OCI-LY7 (cell line): ENCODE measurements around the gene C2orf42. TPM values are rescaled to one million over a fixed set of nuclear protein-coding genes. Genes with fewer than 3 reads are reported as not detected.

Experiments used
- BruUV-seq: library from RNA; stranded (reverse); fragments of 400-500 nt; replicated peaks from 2 replicates; lab custom pipeline; 2021; lab: Mats Ljungman, UMichigan
- CTCF ChIA-PET: fragments of 300-600 bp; sonication (Branson Sonifier 250); formaldehyde crosslinking; loops from one replicate; lab custom pipeline; 2022; ENCODE audit warnings: antibody characterized with exemption; ENCODE audit not compliant: unreplicated experiment; lab: Charles Lee
- POLR2A ChIA-PET: fragments of 300-600 bp; sonication (Branson Sonifier 250); formaldehyde crosslinking; loops from one replicate; lab custom pipeline; 2022; ENCODE audit warnings: antibody characterized with exemption; lab: Charles Lee
- DNase-seq: peaks from one replicate; pipeline ENCODE4 v3.0.0-alpha.2; 2015; ENCODE audit warnings: low spot score
- H2AFZ ChIP-seq: fragments of 200-600 bp; sonication (generic), shearing (Covaris generic); 2 replicates; pipeline ENCODE4 v1.6.1; 2014; ENCODE audit warnings: mild to moderate bottlenecking, antibody characterized with exemption, low read length, moderate library complexity
- H3K27ac ChIP-seq: fragments of 200-600 bp; sonication (generic); 2 replicates; pipeline ENCODE4 v1.5.1; 2014; ENCODE audit warnings: mixed run types, low read depth, mild to moderate bottlenecking, moderate library complexity, low read length, inconsistent platforms; ENCODE audit not compliant: poor library complexity, severe bottlenecking
- H3K36me3 ChIP-seq: fragments of 200-600 bp; sonication (generic); 2 replicates; pipeline ENCODE4 v1.6.1; 2014; ENCODE audit warnings: mild to moderate bottlenecking, antibody characterized with exemption, low read length, moderate library complexity, mixed read lengths; ENCODE audit not compliant: insufficient read depth
- H3K4me1 ChIP-seq: fragments of 200-600 bp; sonication (generic); 2 replicates; pipeline ENCODE4 v1.5.1; 2014; ENCODE audit warnings: mild to moderate bottlenecking, low read length; ENCODE audit not compliant: insufficient read depth, poor library complexity, severe bottlenecking
- H3K4me2 ChIP-seq: fragments of 200-600 bp; sonication (generic); 2 replicates; pipeline ENCODE4 v1.6.1; 2014; ENCODE audit warnings: mild to moderate bottlenecking, low read length
- H3K4me3 ChIP-seq: fragments of 200-600 bp; sonication (generic); 2 replicates; pipeline ENCODE4 v1.5.1; 2014; ENCODE audit warnings: mild to moderate bottlenecking, low read depth, low read length; ENCODE audit not compliant: poor library complexity, severe bottlenecking
- H3K79me2 ChIP-seq: fragments of 200-600 bp; sonication (generic); 2 replicates; pipeline ENCODE4 v1.6.1; 2016; ENCODE audit warnings: low read depth, mild to moderate bottlenecking, low read length, moderate library complexity, mixed read lengths; ENCODE audit not compliant: insufficient read depth
- H3K9me2 ChIP-seq: fragments of 200-600 bp; sonication (generic); 2 replicates; pipeline ENCODE4 v1.6.1; 2016; ENCODE audit warnings: mild to moderate bottlenecking, low read length, mixed read lengths; ENCODE audit not compliant: insufficient read depth
- H3K9me3 ChIP-seq: fragments of 200-600 bp; sonication (generic); 2 replicates; pipeline ENCODE4 v1.6.1; 2014; ENCODE audit warnings: mild to moderate bottlenecking, mixed run types, low read length, mixed read lengths
- H4K20me1 ChIP-seq: fragments of 200-600 bp; sonication (generic); 2 replicates; pipeline ENCODE4 v1.6.1; 2014; ENCODE audit warnings: mild to moderate bottlenecking, antibody characterized with exemption, low read length, moderate library complexity, mixed read lengths; ENCODE audit not compliant: insufficient read depth
- CTCF ChIP-seq: fragments of 200-600 bp; sonication (generic); conservative IDR thresholded peaks from 2 replicates; pipeline ENCODE4 v1.5.1; 2014; ENCODE audit warnings: mild to moderate bottlenecking, antibody characterized with exemption, low read length, moderate library complexity, mixed read lengths
- EZH2phosphoT487 ChIP-seq: fragments of 200-600 bp; sonication (generic); IDR thresholded peaks from 2 replicates; pipeline ENCODE4 v1.6.1; 2018; ENCODE audit warnings: low read depth, borderline replicate concordance, mild to moderate bottlenecking, mixed run types, antibody characterized with exemption, low read length, moderate library complexity, mixed read lengths
- intact Hi-C: fragments of 100-400 bp; cut with micrococcal nuclease; formaldehyde crosslinking; loops from one replicate; pipeline ENCODE4 v1.10.0; 2022; ENCODE audit not compliant: unreplicated experiment
- total RNA-seq, 2 experiments: library from RNA; depleted of rRNA in 1 of 2; stranded (reverse); fragments of >200 nt in 1 of 2; shearing (Covaris generic) in 1 of 2; gene quantifications; 2 replicates each; pipeline ENCODE4 v1.2.3, GENCODE V29; 2014 to 2022

Gene C2orf42
- total RNA-seq, 2 experiments from 2014 or later = 19.0 to 24.5 TPM

- H3K36me3 ChIP-seq = peaks cover 94% of the 10 kb centered on the region
- H3K79me2 ChIP-seq = no peaks in the 10 kb centered on the region
- intact Hi-C loops = no loop called here
These were observed 24.2 kb upstream of the C2orf42 start for GRCh38 chr2:70214953-70215549.

GRCh38 chr2:70214365-70214764, 23.5 kb upstream of the C2orf42 start:
- H3K4me1 ChIP-seq = no peaks in the 10 kb centered on the region
- ChIA-PET CTCF (no interaction called here), POLR2A (interaction anchor here (0.9 kb wide), 1 partner anchor 16 kb away, joined by 3 read pairs; no protein-coding TSS in a partner anchor)
- no peak overlapping the region for H3K4me2 ChIP-seq
- no peaks in the 10 kb centered on the region for H3K9me2 ChIP-seq
- no peaks in the 10 kb centered on the region for H3K9me3 ChIP-seq
- H3K36me3 ChIP-seq = peaks cover 94% of the 10 kb centered on the region
- no peak for DNase-seq
- H3K4me3 ChIP-seq = no peak overlapping the region
- no peak overlapping the region for H3K27ac ChIP-seq
- no TSS peak for BruUV-seq
- H2AFZ ChIP-seq = no peak overlapping the region
- no peaks in the 10 kb centered on the region for H3K79me2 ChIP-seq
- intact Hi-C loops = no loop called here
- TF ChIP-seq CTCF = no peak
- no peak for TF ChIP-seq EZH2phosphoT487
- H4K20me1 ChIP-seq = no peaks in the 10 kb centered on the region

More at GRCh38 chr2:70214953-70215549, 24.2 kb upstream of the C2orf42 start:
- H3K9me3 ChIP-seq = no peaks in the 10 kb centered on the region
- no peak for DNase-seq
- no peaks in the 10 kb centered on the region for H4K20me1 ChIP-seq
- no peak overlapping the region for H2AFZ ChIP-seq
- no TSS peak for BruUV-seq
- no peak overlapping the region for H3K4me3 ChIP-seq
- TF ChIP-seq CTCF (no peak), EZH2phosphoT487 (no peak)
- CTCF ChIA-PET = no interaction called here
- no peaks in the 10 kb centered on the region for H3K4me1 ChIP-seq
- H3K9me2 ChIP-seq = no peaks in the 10 kb centered on the region
- no peak overlapping the region for H3K27ac ChIP-seq
- POLR2A ChIA-PET = interaction anchor here (0.6 to 0.9 kb wide), 2 partner anchors 15 to 56 kb away, joined by 3 to 4 read pairs; no protein-coding TSS in a partner anchor
- H3K4me2 ChIP-seq = no peak overlapping the region

DNA sequence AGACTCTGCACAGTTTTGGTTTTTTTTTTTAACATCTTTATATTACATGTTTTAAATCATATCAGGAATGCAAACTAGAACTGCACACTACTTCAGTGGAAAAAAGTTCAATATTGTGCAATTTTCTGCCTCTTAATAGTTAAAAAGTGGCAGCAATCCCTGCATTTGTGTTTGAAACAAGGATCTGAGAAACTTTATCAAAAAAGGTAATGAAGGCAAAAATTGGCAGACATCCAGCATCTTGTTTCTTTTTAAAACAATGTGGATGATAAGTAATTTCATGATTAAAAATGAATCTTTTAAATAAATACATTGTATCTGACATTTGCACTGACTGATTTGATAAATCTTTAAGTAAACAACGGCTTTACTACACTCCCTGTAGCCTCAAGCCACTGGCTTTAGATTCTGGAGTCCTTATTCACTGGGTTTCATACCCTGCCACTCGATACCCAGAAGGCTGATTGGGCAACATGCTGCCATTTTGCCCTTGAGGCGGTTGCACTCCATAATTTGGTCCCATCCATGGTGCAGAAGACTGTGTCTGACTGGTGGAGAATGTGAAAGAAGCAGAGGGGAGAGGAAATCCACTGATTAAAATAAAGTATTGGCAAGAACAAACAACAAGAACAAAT, 21.6 kb upstream of the C2orf42 start:
- H3K79me2 ChIP-seq = no peaks in the 10 kb centered on the region
- H3K9me3 ChIP-seq = no peaks in the 10 kb centered on the region
- intact Hi-C loops = no loop called here
- no peak overlapping the region for H3K27ac ChIP-seq
- H4K20me1 ChIP-seq = no peaks in the 10 kb centered on the region
- H2AFZ ChIP-seq = no peak overlapping the region
- no peaks in the 10 kb centered on the region for H3K9me2 ChIP-seq
- peaks cover 84% of the 10 kb centered on the region for H3K36me3 ChIP-seq
- no peak for TF ChIP-seq CTCF
- no peak for TF ChIP-seq EZH2phosphoT487
- H3K4me3 ChIP-seq = no peak overlapping the region
- no TSS peak for BruUV-seq
- H3K4me1 ChIP-seq = no peaks in the 10 kb centered on the region
- no peak overlapping the region for H3K4me2 ChIP-seq
- ChIA-PET CTCF (no interaction called here), POLR2A (interaction anchor here (0.6 to 0.8 kb wide), 2 partner anchors 17 to 21 kb away, joined by 3 to 5 read pairs; partner anchors contain the start of gene C2orf42)
- DNase-seq = no peak
